HFF-Myc (cell line): Measurements from ENCODE around the gene FBN3.

Experiments
- DNase-seq: peaks from one replicate; pipeline ENCODE4 v3.0.0-alpha.2; 2011; ENCODE audit warnings: low read depth; ENCODE audit errors: extremely low read depth
- H3K4me3 ChIP-seq: replicated peaks from 2 replicates; pipeline ENCODE4 v1.5.1; 2011; ENCODE audit warnings: low read depth, mild to moderate bottlenecking, control low read depth, low read length
- TF ChIP-seq, protein P1 (sequence below): IDR thresholded peaks from 2 replicates; pipeline ENCODE4 v1.5.1; 2012; ENCODE audit warnings: mild to moderate bottlenecking, low read depth, low read length, control low read depth; ENCODE audit errors: missing control alignments

The FBN3 gene

DNA sequence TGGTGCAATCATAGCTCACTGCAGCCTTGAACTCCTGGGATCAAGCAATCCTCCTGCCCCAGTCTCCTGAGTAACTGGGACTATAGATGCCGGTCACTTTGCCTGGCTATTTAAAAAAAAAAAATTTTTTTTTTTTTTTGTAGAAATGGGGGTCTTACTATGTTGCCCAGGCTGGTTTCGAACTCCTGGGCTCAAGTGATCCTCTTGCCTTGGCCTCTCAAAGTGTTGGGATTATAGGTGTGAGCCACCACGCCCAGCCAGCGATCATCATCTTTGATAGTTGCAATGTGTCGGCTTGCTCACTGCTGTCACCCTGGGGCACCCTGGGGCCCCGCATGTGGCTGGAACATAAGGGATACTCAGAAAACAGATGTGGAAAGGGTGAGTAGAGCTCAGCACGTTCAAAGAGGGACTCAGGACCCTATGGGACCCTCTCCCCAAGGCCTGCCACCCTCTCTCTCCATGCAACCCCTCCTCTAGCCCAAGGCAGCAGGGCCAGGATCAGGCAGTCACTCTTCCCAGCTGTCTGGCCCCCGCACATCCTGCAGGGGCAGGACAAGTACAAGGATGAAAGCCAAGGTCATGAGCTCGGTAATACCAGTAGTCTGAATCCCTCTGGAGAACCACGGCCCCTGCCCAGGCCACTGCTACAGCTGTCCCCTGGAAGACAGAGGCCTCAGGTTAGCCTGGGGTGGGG is 103.4 kb downstream of the FBN3 start:
- H3K4me3 ChIP-seq = no peak overlapping the region
- no peak for DNase-seq
- TF ChIP-seq, protein P1, sequence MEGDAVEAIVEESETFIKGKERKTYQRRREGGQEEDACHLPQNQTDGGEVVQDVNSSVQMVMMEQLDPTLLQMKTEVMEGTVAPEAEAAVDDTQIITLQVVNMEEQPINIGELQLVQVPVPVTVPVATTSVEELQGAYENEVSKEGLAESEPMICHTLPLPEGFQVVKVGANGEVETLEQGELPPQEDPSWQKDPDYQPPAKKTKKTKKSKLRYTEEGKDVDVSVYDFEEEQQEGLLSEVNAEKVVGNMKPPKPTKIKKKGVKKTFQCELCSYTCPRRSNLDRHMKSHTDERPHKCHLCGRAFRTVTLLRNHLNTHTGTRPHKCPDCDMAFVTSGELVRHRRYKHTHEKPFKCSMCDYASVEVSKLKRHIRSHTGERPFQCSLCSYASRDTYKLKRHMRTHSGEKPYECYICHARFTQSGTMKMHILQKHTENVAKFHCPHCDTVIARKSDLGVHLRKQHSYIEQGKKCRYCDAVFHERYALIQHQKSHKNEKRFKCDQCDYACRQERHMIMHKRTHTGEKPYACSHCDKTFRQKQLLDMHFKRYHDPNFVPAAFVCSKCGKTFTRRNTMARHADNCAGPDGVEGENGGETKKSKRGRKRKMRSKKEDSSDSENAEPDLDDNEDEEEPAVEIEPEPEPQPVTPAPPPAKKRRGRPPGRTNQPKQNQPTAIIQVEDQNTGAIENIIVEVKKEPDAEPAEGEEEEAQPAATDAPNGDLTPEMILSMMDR = no peak

- TF ChIP-seq, protein P1 = no peak
- DNase-seq = no peak
- no peak overlapping the region for H3K4me3 ChIP-seq
These were observed 105.4 kb downstream of the FBN3 start for GRCh38 chr19:8044018-8044417.

- no peak overlapping the region for H3K4me3 ChIP-seq
- DNase-seq = no peak
- TF ChIP-seq, protein P1 = no peak
These were observed 106.5 kb downstream of the FBN3 start for GRCh38 chr19:8042900-8043299.

DNA sequence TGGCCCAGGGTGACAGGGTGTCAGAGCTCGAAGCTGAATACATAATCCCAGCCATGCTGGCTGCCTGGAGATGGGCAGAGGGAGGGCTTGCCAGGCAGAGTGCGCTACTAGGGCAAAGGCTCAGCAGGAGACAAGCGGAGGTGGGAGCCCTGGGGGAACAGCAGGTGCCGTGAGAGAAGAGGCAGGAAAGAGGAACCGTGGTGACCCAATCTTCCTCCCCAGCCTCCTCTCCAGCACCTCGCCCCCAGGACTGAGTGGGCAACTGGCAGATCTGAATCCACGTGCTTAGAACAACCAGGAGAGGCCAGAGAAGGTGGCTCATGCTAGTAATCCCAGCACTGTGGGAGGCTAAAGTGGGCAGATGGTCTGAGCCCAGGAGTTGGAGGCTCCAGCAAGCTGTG is 107.9 kb downstream of the FBN3 start:
- TF ChIP-seq, protein P1 = no peak
- H3K4me3 ChIP-seq = no peak overlapping the region
- no peak for DNase-seq

DNA sequence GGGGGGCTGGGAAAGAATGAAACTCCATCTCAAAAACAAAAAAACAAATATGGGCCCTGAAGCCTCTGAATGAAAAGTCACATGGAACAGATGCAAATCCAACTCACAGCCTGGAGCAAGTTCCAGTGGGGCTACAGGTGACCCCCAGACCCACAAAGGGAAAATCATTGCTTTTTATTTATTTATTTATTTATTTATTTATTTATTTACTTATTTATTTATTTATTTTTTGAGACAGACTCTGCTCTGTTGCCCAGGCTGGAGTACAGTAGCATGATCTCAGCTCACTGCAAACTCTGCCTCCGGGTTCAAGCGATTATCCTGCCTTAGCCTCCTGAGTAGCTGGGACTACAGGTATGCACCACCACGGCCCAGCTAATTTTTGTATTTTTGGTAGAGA is 110.2 kb downstream of the FBN3 start:
- TF ChIP-seq, protein P1 = no peak
- no peak for DNase-seq
- no peak overlapping the region for H3K4me3 ChIP-seq

GRCh38 chr19:8038815-8039214 is 110.6 kb downstream of the FBN3 start:
- DNase-seq = no peak
- no peak overlapping the region for H3K4me3 ChIP-seq
- TF ChIP-seq, protein P1 = no peak
